Measurements from ENCODE around the gene SINHCAF. TPM values are rescaled to one million over a fixed set of nuclear protein-coding genes. Genes with fewer than 3 reads are reported as not detected.

The SINHCAF gene
- total RNA-seq, 1 experiment from 2014 or later, result 497 TPM

DNA sequence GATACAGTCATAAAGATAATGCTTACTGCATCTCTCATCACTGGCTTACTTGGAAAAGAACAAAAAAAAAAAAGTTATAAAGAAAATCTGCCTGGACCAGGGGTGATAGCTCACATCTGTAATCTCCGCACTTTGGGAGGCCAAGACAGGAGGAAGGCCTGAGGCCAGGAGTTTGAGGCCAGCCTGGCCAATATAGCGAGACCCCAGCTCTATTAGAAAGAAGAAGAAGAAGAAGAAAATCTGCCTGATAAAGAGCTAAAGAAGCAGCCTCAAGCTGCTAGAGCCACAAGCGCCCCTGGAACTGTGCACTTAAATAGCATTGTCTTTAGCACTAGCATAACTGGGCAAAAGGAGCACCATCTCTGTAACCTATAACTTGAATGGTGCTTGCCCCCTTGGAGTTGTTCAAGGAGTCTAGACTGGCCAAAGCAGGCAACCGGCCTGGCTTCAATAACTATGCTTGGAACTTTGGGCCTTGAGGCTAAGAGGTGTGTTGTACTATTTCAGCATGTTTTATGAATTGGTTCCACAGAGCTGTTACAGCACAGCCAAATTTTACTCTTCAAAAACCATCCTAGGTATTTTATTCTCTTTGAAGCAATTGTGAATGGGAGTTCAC, 53.2 kb downstream of the SINHCAF start:
- H2BK12ac ChIP-seq (ENCODE audit: insufficient read length, low read depth, low read length), result no peak overlapping the region
- no peaks in the 10 kb centered on the region for H4K20me1 ChIP-seq (ENCODE audit: control insufficient read depth, insufficient read depth, insufficient read length)
- no peaks in the 10 kb centered on the region for H3K79me1 ChIP-seq (ENCODE audit: insufficient read depth, low read depth, low read length, poor library complexity, severe bottlenecking)
- no peak overlapping the region for H3K4ac ChIP-seq (ENCODE audit: low read depth, low read length)
- Mint-ChIP-seq H3K9me3 (no peaks in the 10 kb centered on the region), H3K36me3 (ENCODE audit: insufficient read depth in 1 of 3, low read depth in 3 of 3) (peaks cover 11 to 27% (median 20%) of the 10 kb centered on the region in 3 experiments), H3K27ac (peak overlapping the region in 2 of 3 experiments; percentile 30 to 40; a peak in 1 of 7 replicates), H3K27me3 (ENCODE audit: low read depth) (no peaks in the 10 kb centered on the region), H3K4me1 (peaks cover 10 to 12% of the 10 kb centered on the region in 2 experiments), H3K4me3 (no peak overlapping the region)
- no peaks in the 10 kb centered on the region for H3K27me3 ChIP-seq (ENCODE audit: insufficient read depth, low read length)
- no peak overlapping the region for H2BK120ac ChIP-seq (ENCODE audit: low read depth, low read length, poor library complexity, severe bottlenecking)
- TF ChIP-seq, protein P1, sequence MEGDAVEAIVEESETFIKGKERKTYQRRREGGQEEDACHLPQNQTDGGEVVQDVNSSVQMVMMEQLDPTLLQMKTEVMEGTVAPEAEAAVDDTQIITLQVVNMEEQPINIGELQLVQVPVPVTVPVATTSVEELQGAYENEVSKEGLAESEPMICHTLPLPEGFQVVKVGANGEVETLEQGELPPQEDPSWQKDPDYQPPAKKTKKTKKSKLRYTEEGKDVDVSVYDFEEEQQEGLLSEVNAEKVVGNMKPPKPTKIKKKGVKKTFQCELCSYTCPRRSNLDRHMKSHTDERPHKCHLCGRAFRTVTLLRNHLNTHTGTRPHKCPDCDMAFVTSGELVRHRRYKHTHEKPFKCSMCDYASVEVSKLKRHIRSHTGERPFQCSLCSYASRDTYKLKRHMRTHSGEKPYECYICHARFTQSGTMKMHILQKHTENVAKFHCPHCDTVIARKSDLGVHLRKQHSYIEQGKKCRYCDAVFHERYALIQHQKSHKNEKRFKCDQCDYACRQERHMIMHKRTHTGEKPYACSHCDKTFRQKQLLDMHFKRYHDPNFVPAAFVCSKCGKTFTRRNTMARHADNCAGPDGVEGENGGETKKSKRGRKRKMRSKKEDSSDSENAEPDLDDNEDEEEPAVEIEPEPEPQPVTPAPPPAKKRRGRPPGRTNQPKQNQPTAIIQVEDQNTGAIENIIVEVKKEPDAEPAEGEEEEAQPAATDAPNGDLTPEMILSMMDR (conservative IDR thresholded peaks at IDR 0.05), result no peak
- WGBS (ENCODE audit: extremely low coverage, insufficient read length, low lambda C conversion rate), result no CpG with 5 or more reads among the region's 4 CpGs
- no peak overlapping the region for H3K27ac ChIP-seq (ENCODE audit: insufficient read length, low read depth, low read length)
- peaks cover 3% of the 10 kb centered on the region; the same call in 1 of the 2 replicates for H3K4me1 ChIP-seq (ENCODE audit: insufficient read depth, low read length)
- no peak overlapping the region for H3K56ac ChIP-seq (ENCODE audit: insufficient read length, low read depth, low read length)
- H4K8ac ChIP-seq (replicated peaks; ENCODE audit: insufficient read length, low read depth, low read length), result no peak overlapping the region
- DNase-seq, result no peak
- H2BK20ac ChIP-seq (ENCODE audit: low read depth, low read length, poor library complexity, severe bottlenecking), result no peak overlapping the region
- H3K9me3 ChIP-seq (ENCODE audit: control insufficient read depth, low read depth, low read length), result no peaks in the 10 kb centered on the region
- no peak overlapping the region for H4K91ac ChIP-seq (ENCODE audit: insufficient read length, low read depth, low read length)
- no peaks in the 10 kb centered on the region for H3K23me2 ChIP-seq (ENCODE audit: insufficient read length, low read depth, low read length, poor library complexity, severe bottlenecking)
- no peaks in the 10 kb centered on the region for H3K79me2 ChIP-seq (ENCODE audit: insufficient read depth, low read length)
- H2BK5ac ChIP-seq (ENCODE audit: insufficient read length, low read length), result no peak overlapping the region
- H3K23ac ChIP-seq (ENCODE audit: insufficient read length, low read depth, low read length), result no peak overlapping the region
- H3K9ac ChIP-seq (ENCODE audit: extremely low read depth, insufficient read length, low read length), result no peak overlapping the region
- no peak overlapping the region for H2BK15ac ChIP-seq (ENCODE audit: low read depth, low read length)
- no peak overlapping the region for H2AFZ ChIP-seq (ENCODE audit: low read length)
- H4K5ac ChIP-seq (ENCODE audit: insufficient read length, low read depth, low read length), result no peak overlapping the region
- no peak overlapping the region for H3K18ac ChIP-seq (ENCODE audit: insufficient read length, low read depth, low read length)
- H3T11ph ChIP-seq (ENCODE audit: low read length), result no peak overlapping the region
- H3K14ac ChIP-seq (ENCODE audit: insufficient read depth, low read length), result no peak overlapping the region
- H3K4me2 ChIP-seq (ENCODE audit: insufficient read depth, insufficient read length, low read length), result no peak overlapping the region
- no peak overlapping the region for H2AK5ac ChIP-seq (ENCODE audit: insufficient read length, low read length)

All from H9 (cell line).